Measurements from ENCODE around the gene HNRNPA3. TPM values are rescaled to one million over a fixed set of nuclear protein-coding genes. Genes with fewer than 3 reads are reported as not detected.

Gene HNRNPA3
- total and polyA plus RNA-seq, 2 of the 13 experiments (the other 11 are each of a cell fraction or from before 2014, with no cell fraction given) = 73.3 to 97.7 TPM

GRCh38 chr2:177242121-177242987, 29.8 kb downstream of the HNRNPA3 start (continued):
- TF ChIP-seq, protein P1, sequence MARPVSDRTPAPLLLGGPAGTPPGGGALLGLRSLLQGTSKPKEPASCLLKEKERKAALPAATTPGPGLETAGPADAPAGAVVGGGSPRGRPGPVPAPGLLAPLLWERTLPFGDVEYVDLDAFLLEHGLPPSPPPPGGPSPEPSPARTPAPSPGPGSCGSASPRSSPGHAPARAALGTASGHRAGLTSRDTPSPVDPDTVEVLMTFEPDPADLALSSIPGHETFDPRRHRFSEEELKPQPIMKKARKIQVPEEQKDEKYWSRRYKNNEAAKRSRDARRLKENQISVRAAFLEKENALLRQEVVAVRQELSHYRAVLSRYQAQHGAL (CRISPR knock-in tag; IDR thresholded peaks at IDR 0.05; ENCODE audit: not compliant biosample characterization) = peak; percentile 12
- TF ChIP-seq ZNF501 (CRISPR knock-in tag; IDR thresholded peaks at IDR 0.05) (no peak), KDM5B (CRISPR knock-in tag; IDR thresholded peaks at IDR 0.05; ENCODE audit: borderline replicate concordance) (no peak), RFXAP (CRISPR knock-in tag; IDR thresholded peaks at IDR 0.05; ENCODE audit: borderline replicate concordance) (no peak), POLR2A (IDR thresholded peaks at IDR 0.05; ENCODE audit: insufficient read depth in 1 of 2, low read depth in 2 of 2, low read length in 2 of 2) (no peak), RNF219 (CRISPR knock-in tag; IDR thresholded peaks at IDR 0.05) (no peak), NAIF1 (CRISPR knock-in tag; IDR thresholded peaks at IDR 0.05; ENCODE audit: borderline replicate concordance) (no peak), ZNF615 (CRISPR knock-in tag; IDR thresholded peaks at IDR 0.05; ENCODE audit: borderline replicate concordance) (no peak), ZNF616 (CRISPR knock-in tag; IDR thresholded peaks at IDR 0.05; ENCODE audit: low read depth) (no peak), ERF (CRISPR knock-in tag; IDR thresholded peaks at IDR 0.05) (0 out of 2 replicates have a peak, but pooled peaks have one; percentile 19), ZNF629 (CRISPR knock-in tag; conservative IDR thresholded peaks at IDR 0.05) (no peak), GABPA (IDR thresholded peaks at IDR 0.05; ENCODE audit: low read depth, low read length) (no peak), GABPA (CRISPR knock-in tag; IDR thresholded peaks at IDR 0.05; ENCODE audit: low read depth) (peak; percentile 43), TEAD3 (CRISPR knock-in tag; optimal IDR thresholded peaks at IDR 0.05; ENCODE audit: borderline replicate concordance) (peak; percentile 60), KDM1A (CRISPR knock-in tag; IDR thresholded peaks at IDR 0.05) (peak; percentile 46; the same call in 1 of the 2 replicates), PHF8 (CRISPR knock-in tag; IDR thresholded peaks at IDR 0.05) (no peak)
- TF ChIP-seq, protein P2, sequence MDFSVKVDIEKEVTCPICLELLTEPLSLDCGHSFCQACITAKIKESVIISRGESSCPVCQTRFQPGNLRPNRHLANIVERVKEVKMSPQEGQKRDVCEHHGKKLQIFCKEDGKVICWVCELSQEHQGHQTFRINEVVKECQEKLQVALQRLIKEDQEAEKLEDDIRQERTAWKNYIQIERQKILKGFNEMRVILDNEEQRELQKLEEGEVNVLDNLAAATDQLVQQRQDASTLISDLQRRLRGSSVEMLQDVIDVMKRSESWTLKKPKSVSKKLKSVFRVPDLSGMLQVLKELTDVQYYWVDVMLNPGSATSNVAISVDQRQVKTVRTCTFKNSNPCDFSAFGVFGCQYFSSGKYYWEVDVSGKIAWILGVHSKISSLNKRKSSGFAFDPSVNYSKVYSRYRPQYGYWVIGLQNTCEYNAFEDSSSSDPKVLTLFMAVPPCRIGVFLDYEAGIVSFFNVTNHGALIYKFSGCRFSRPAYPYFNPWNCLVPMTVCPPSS (IDR thresholded peaks at IDR 0.05) = no peak
- TF ChIP-seq, protein P3, sequence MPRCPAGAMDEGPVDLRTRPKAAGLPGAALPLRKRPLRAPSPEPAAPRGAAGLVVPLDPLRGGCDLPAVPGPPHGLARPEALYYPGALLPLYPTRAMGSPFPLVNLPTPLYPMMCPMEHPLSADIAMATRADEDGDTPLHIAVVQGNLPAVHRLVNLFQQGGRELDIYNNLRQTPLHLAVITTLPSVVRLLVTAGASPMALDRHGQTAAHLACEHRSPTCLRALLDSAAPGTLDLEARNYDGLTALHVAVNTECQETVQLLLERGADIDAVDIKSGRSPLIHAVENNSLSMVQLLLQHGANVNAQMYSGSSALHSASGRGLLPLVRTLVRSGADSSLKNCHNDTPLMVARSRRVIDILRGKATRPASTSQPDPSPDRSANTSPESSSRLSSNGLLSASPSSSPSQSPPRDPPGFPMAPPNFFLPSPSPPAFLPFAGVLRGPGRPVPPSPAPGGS (CRISPR knock-in tag; IDR thresholded peaks at IDR 0.05) = no peak
- TF ChIP-seq, protein P4, sequence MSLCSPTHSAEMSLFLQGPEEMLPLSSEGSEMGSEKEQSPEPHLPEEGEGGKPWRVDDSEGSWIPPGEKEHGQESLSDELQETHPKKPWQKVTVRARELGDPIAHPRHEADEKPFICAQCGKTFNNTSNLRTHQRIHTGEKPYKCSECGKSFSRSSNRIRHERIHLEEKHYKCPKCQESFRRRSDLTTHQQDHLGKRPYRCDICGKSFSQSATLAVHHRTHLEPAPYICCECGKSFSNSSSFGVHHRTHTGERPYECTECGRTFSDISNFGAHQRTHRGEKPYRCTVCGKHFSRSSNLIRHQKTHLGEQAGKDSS (CRISPR knock-in tag; IDR thresholded peaks at IDR 0.05; ENCODE audit: borderline replicate concordance, low read depth) = no peak
- TF ChIP-seq, protein P5, sequence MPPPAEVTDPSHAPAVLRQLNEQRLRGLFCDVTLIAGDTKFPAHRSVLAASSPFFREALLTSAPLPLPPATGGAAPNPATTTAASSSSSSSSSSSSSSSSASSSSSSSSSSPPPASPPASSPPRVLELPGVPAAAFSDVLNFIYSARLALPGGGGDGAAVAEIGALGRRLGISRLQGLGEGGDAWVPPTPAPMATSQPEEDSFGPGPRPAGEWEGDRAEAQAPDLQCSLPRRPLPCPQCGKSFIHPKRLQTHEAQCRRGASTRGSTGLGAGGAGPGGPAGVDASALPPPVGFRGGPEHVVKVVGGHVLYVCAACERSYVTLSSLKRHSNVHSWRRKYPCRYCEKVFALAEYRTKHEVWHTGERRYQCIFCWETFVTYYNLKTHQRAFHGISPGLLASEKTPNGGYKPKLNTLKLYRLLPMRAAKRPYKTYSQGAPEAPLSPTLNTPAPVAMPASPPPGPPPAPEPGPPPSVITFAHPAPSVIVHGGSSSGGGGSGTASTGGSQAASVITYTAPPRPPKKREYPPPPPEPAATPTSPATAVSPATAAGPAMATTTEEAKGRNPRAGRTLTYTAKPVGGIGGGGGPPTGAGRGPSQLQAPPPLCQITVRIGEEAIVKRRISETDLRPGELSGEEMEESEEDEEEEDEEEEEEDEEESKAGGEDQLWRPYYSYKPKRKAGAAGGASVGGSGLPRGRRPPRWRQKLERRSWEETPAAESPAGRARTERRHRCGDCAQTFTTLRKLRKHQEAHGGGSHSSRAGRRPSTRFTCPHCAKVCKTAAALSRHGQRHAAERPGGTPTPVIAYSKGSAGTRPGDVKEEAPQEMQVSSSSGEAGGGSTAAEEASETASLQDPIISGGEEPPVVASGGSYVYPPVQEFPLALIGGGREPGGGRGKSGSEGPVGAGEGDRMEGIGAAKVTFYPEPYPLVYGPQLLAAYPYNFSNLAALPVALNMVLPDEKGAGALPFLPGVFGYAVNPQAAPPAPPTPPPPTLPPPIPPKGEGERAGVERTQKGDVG (CRISPR knock-in tag; IDR thresholded peaks at IDR 0.05; ENCODE audit: borderline replicate concordance) = no peak

All from HepG2 (cell line).